Uterus (tissue), 2 donors: ENCODE data around the gene PLXNA4.

Source experiments
- POLR2A ChIP-seq, 2 donors: fragments of 450-650 bp; IDR thresholded peaks; one replicate each; pipeline ENCODE4 v1.6.1; 2016; ENCODE audit warnings: antibody characterized with exemption in 2 of 2, mild to moderate bottlenecking in 1 of 2, moderate library complexity in 1 of 2
- TF ChIP-seq, protein P1 (sequence below), 4 experiments: fragments of 200-600 bp in 2 of 4; fragments of 450-650 bp in 2 of 4; sonication (generic) in 2 of 4; IDR thresholded peaks; one replicate each; pipeline ENCODE4 v1.5.1; 2016 to 2019; ENCODE audit warnings: antibody characterized with exemption in 4 of 4, mild to moderate bottlenecking in 2 of 4, moderate library complexity in 1 of 4

- TF ChIP-seq, protein P1, sequence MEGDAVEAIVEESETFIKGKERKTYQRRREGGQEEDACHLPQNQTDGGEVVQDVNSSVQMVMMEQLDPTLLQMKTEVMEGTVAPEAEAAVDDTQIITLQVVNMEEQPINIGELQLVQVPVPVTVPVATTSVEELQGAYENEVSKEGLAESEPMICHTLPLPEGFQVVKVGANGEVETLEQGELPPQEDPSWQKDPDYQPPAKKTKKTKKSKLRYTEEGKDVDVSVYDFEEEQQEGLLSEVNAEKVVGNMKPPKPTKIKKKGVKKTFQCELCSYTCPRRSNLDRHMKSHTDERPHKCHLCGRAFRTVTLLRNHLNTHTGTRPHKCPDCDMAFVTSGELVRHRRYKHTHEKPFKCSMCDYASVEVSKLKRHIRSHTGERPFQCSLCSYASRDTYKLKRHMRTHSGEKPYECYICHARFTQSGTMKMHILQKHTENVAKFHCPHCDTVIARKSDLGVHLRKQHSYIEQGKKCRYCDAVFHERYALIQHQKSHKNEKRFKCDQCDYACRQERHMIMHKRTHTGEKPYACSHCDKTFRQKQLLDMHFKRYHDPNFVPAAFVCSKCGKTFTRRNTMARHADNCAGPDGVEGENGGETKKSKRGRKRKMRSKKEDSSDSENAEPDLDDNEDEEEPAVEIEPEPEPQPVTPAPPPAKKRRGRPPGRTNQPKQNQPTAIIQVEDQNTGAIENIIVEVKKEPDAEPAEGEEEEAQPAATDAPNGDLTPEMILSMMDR (IDR thresholded peaks at IDR 0.05) = no peak
- TF ChIP-seq POLR2A (IDR thresholded peaks at IDR 0.05) = no peak
These were observed 499.8 kb downstream of the PLXNA4 start for GRCh38 chr7:132076301-132077035.
